ENCODE measurements around the gene IL11.
A peak's percentile ranks its signal among the peaks of the same experiment; 100 is the strongest.

The IL11 gene

GRCh38 chr19:55389386-55390317 lies 19.4 kb upstream of the IL11 start:
- peaks cover 44% of the 10 kb centered on the region for H3K36me3 ChIP-seq

DNA sequence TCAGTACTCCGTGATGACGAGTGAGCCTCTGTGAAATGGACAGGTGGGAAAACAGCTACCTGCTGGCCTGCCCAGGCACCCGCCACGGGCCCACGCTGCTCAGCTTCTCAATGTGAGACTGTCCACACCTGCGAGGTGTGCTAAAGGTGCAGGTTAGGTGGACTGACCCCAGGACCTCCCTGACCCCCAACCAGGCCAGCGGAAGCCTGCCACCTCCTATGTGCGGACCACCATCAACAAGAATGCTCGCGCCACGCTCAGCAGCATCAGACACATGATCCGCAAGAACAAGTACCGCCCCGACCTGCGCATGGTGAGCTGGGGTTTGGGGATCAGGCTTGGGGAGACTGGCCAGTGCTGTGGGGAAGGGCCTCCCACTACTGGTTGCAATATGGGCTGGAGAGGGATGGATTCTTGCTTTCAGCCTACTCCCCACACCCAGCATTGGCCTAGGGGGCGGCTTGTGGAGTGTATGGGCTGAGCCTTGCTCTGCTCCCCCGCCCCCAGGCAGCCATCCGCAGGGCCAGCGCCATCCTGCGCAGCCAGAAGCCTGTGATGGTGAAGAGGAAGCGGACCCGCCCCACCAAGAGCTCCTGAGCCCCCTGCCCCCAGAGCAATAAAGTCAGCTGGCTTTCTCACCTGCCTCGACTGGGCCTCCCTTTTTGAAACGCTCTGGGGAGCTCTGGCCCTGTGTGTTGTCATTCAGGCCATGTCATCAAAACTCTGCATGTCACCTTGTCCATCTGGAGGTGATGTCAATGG lies 17.7 kb upstream of the IL11 start:
- TF ChIP-seq, protein P1, sequence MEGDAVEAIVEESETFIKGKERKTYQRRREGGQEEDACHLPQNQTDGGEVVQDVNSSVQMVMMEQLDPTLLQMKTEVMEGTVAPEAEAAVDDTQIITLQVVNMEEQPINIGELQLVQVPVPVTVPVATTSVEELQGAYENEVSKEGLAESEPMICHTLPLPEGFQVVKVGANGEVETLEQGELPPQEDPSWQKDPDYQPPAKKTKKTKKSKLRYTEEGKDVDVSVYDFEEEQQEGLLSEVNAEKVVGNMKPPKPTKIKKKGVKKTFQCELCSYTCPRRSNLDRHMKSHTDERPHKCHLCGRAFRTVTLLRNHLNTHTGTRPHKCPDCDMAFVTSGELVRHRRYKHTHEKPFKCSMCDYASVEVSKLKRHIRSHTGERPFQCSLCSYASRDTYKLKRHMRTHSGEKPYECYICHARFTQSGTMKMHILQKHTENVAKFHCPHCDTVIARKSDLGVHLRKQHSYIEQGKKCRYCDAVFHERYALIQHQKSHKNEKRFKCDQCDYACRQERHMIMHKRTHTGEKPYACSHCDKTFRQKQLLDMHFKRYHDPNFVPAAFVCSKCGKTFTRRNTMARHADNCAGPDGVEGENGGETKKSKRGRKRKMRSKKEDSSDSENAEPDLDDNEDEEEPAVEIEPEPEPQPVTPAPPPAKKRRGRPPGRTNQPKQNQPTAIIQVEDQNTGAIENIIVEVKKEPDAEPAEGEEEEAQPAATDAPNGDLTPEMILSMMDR (IDR thresholded peaks at IDR 0.05): no peak
- H3K4me3 ChIP-seq (ENCODE audit: low read depth in 1 of 2, low read length in 1 of 2): peak overlapping the region in 1 of 2 experiments; percentile 78
- peaks cover 44% of the 10 kb centered on the region for H3K36me3 ChIP-seq
- no peak overlapping the region for H3K27ac ChIP-seq
- peaks cover 42 to 44% of the 10 kb centered on the region in 2 experiments for H3K4me1 ChIP-seq (ENCODE audit: control insufficient read depth in 1 of 2, insufficient read depth in 1 of 2, low read depth in 1 of 2, low read length in 1 of 2)
- peaks cover 5% of the 10 kb centered on the region for H3K27me3 ChIP-seq
- no peaks in the 10 kb centered on the region for H3K9me3 ChIP-seq

More at GRCh38 chr19:55389386-55390317, 19.4 kb upstream of the IL11 start:
- H3K9me3 ChIP-seq: no peaks in the 10 kb centered on the region
- no peak overlapping the region for H3K27ac ChIP-seq
- no peaks in the 10 kb centered on the region for H3K27me3 ChIP-seq
- TF ChIP-seq, protein P1 (IDR thresholded peaks at IDR 0.05): no peak
- peaks cover 30 to 32% of the 10 kb centered on the region in 2 experiments for H3K4me1 ChIP-seq (ENCODE audit: control insufficient read depth in 1 of 2, insufficient read depth in 1 of 2, low read depth in 1 of 2, low read length in 1 of 2)
- no peak overlapping the region for H3K4me3 ChIP-seq (ENCODE audit: low read depth in 1 of 2, low read length in 1 of 2)

- H3K4me1 ChIP-seq (ENCODE audit: control insufficient read depth in 1 of 2, insufficient read depth in 1 of 2, low read depth in 1 of 2, low read length in 1 of 2): peaks cover 43 to 47% of the 10 kb centered on the region in 2 experiments
These were observed 16.3 kb upstream of the IL11 start for GRCh38 chr19:55386493-55386971.

DNA sequence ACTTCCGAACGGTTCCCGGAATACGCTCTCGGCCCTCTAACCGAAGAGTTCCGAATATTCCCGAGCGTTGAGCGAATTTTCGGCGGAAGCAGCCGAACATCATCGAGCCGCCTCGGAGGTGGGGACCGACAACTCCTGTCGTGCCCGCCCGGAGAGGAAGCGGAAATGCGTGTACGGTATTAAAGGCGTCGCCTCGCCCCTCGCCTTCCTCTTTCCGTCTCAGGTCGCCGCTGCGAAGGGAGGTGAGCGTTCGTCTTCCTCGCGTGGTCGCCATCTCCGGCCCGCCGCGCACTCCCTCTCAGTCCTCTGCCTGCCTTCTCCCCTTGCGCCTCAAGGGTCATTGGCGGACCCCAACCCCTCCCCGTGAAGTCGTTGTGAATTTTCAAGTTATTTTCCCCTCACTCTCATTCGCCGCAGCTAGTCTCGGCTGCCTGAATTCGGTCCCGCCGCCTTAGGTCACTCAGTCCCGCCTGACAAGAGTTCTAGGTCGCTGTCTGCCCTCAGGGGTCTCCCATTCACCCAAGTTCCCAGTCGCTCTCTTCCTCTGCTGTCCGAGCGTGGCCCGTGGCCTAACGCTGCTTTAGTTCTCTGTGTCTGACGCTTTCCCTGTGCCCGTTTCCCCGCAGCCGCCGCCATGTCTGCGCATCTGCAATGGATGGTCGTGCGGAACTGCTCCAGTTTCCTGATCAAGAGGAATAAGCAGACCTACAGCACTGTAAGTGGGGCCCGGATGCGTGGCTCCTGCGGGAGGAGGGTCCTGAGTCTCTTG lies 15.6 kb upstream of the IL11 start, which contains the start of gene RPL28:
TSS of gene RPL28 (plus strand) at position 209 of the 769 bp plus-strand sequence. CDS start at position 635, 426 bp downstream.
- Histone ChIP-seq H3K9me3 (no peaks in the 10 kb centered on the region), H3K36me3 (peaks cover 37% of the 10 kb centered on the region), H3K4me1 (ENCODE audit: control insufficient read depth in 1 of 2, insufficient read depth in 1 of 2, low read depth in 1 of 2, low read length in 1 of 2) (peaks cover 43 to 47% of the 10 kb centered on the region in 2 experiments), H3K4me3 (ENCODE audit: low read depth in 1 of 2, low read length in 1 of 2) (peak within 1 kb of the TSS; percentile 78 to 100), H3K27ac (peak within 1 kb of the TSS; percentile 88), H3K27me3 (peaks cover 21% of the 10 kb centered on the region)
- TF ChIP-seq, protein P1 (IDR thresholded peaks at IDR 0.05): peak; percentile 46

More at GRCh38 chr19:55386493-55386971, 16.3 kb upstream of the IL11 start:
- Histone ChIP-seq H3K4me3 (ENCODE audit: low read depth in 1 of 2, low read length in 1 of 2) (peak overlapping the region; percentile 78 to 100), H3K27ac (peak overlapping the region; percentile 88), H3K9me3 (no peaks in the 10 kb centered on the region), H3K36me3 (peaks cover 37% of the 10 kb centered on the region), H3K27me3 (peaks cover 19% of the 10 kb centered on the region)
- TF ChIP-seq, protein P1 (IDR thresholded peaks at IDR 0.05): no peak

All from neutrophil (primary cell).